Measurements from ENCODE around the gene GABBR2. TPM values are rescaled to one million over a fixed set of nuclear protein-coding genes. Genes with fewer than 3 reads are reported as not detected.

GABBR2 gene
- total and polyA plus RNA-seq, 2 of the 8 experiments (the other 6 are each of a cell fraction or from before 2014, with no cell fraction given) = 0.50 to 1.2 TPM

- Histone ChIP-seq H3K56ac (replicated peaks; ENCODE audit: insufficient read length, low read depth, low read length) (no peak overlapping the region), H2AK5ac (ENCODE audit: low read depth, low read length) (no peak overlapping the region), H3K9ac (replicated peaks in 1 of 4; ENCODE audit: extremely low read depth in 1 of 4, low read depth in 3 of 4, low read length in 3 of 4) (no peak overlapping the region), H2BK20ac (ENCODE audit: low read length) (0 out of 2 replicates have a peak overlapping the region, but pooled peaks have one; percentile 25), H3K4me1 (replicated peaks in 1 of 4; ENCODE audit: control insufficient read depth in 3 of 4, insufficient read depth in 4 of 4, low read length in 3 of 4) (no peaks in the 10 kb centered on the region; a peak in 1 of 7 replicates), H3K4ac (replicated peaks; ENCODE audit: insufficient read length, low read depth, low read length) (no peak overlapping the region), H2BK120ac (replicated peaks; ENCODE audit: low read depth, low read length) (no peak overlapping the region), H3K27me3 (replicated peaks in 1 of 4; ENCODE audit: control insufficient read depth in 3 of 4, extremely low read depth in 1 of 4, insufficient read depth in 3 of 4, low read length in 3 of 4) (peaks cover 0 to 2% (median 0%) of the 10 kb centered on the region in 4 experiments; a peak in 1 of 7 replicates), H3K14ac (ENCODE audit: insufficient read length) (no peak overlapping the region), H3K23ac (ENCODE audit: insufficient read length) (no peak overlapping the region), H3K27ac (ENCODE audit: low read depth, low read length) (no peak overlapping the region), H2AFZ (ENCODE audit: low read length) (0 out of 2 replicates have a peak overlapping the region, but pooled peaks have one; percentile 5), H2BK15ac (ENCODE audit: low read length) (no peak overlapping the region), H3K23me2 (ENCODE audit: low read depth, low read length) (no peaks in the 10 kb centered on the region), H3K4me2 (ENCODE audit: insufficient read depth in 1 of 2, low read depth in 2 of 2, low read length in 2 of 2) (no peak overlapping the region), H3K79me2 (ENCODE audit: control insufficient read depth in 1 of 2, insufficient read depth in 2 of 2, low read length in 2 of 2) (no peaks in the 10 kb centered on the region), H4K20me1 (replicated peaks in 1 of 2; ENCODE audit: control insufficient read depth in 1 of 2, insufficient read depth in 2 of 2, low read length in 2 of 2) (no peaks in the 10 kb centered on the region), H4K8ac (ENCODE audit: extremely low read depth, insufficient read depth, low read length) (no peak overlapping the region), H2BK5ac (ENCODE audit: low read depth, low read length) (no peak overlapping the region), H3K9me3 (ENCODE audit: insufficient read depth in 2 of 2, low read depth in 1 of 2, low read length in 1 of 2) (no peaks in the 10 kb centered on the region), H4K91ac (replicated peaks; ENCODE audit: insufficient read length, low read length) (no peak overlapping the region), H4K5ac (ENCODE audit: insufficient read length, low read depth, low read length) (no peak overlapping the region), H3K4me3 (ENCODE audit: extremely low read depth in 1 of 4, insufficient read depth in 2 of 4, low read depth in 3 of 4, low read length in 4 of 4) (no peak overlapping the region), H3K79me1 (ENCODE audit: low read depth, low read length) (no peaks in the 10 kb centered on the region), H3K36me3 (ENCODE audit: control insufficient read depth in 2 of 4, insufficient read depth in 4 of 4, low read length in 3 of 4) (no peaks in the 10 kb centered on the region; a peak in 1 of 8 replicates), H2BK12ac (ENCODE audit: low read depth, low read length) (no peak overlapping the region), H3K18ac (ENCODE audit: extremely low read depth, low read length) (no peak overlapping the region)
- POLR2A ChIA-PET (ENCODE audit: partially characterized antibody) = no interaction called here
- DNase-seq (ENCODE audit: low read depth in 1 of 2, low spot score in 2 of 2) (no peak), FAIRE-seq (no peak)
- 87% methylated on average over 5 of the region's 7 CpGs; no CpG with 5 or more reads in 1 of the 2 experiments for WGBS, 2 experiments (ENCODE audit: extremely low coverage in 1 of 2, insufficient coverage in 1 of 2, insufficient read length in 1 of 2, insufficient replicate concordance in 2 of 2, low coverage in 1 of 2, low lambda C conversion rate in 2 of 2, missing lambda C conversion rate in 1 of 2)
- CTCF ChIA-PET (ENCODE audit: partially characterized antibody) = interaction anchor here (0.5 to 1.2 kb wide), 4 partner anchors 9 to 299 kb away, joined by 3 read pairs; no protein-coding TSS in a partner anchor
- TF ChIP-seq ATF3 (IDR thresholded peaks at IDR 0.05; ENCODE audit: insufficient read depth, low read depth, low read length) (no peak), EGR1 (IDR thresholded peaks at IDR 0.05; ENCODE audit: borderline replicate concordance, low read depth, low read length) (no peak), JUND (IDR thresholded peaks at IDR 0.05; ENCODE audit: low read length) (no peak)
These were observed 402.2 kb downstream of the GABBR2 start for GRCh38 chr9:98306384-98307145.

Measured in H1 (cell line).